Esophagus muscularis mucosa (tissue), 4 donors: ENCODE results near the gene CCDC12.

Experiments
- CTCF ChIP-seq, 3 experiments: fragments of 200-600 bp in 2 of 3; fragments of 450-650 bp in 1 of 3; sonication (generic) in 2 of 3; IDR thresholded peaks; one replicate each; pipeline ENCODE4 v1.5.1; 2017 to 2019; ENCODE audit warnings: antibody characterized with exemption in 3 of 3, mild to moderate bottlenecking in 2 of 3, moderate library complexity in 1 of 3
- EP300 ChIP-seq: sonication (generic); formaldehyde crosslinking; IDR thresholded peaks from one replicate; pipeline ENCODE4 v1.6.1; 2017; ENCODE audit warnings: antibody characterized with exemption
- POLR2A ChIP-seq: fragments of 450-650 bp; IDR thresholded peaks from one replicate; pipeline ENCODE4 v1.6.1; 2017; ENCODE audit warnings: antibody characterized with exemption, moderate library complexity, mild to moderate bottlenecking, low read depth
- POLR2AphosphoS5 ChIP-seq, 2 donors: sonication (generic); formaldehyde crosslinking; IDR thresholded peaks; one replicate each; pipeline ENCODE4 v1.6.1; 2017; ENCODE audit warnings: antibody characterized with exemption in 2 of 2

GRCh38 chr3:46992231-46992630 lies 15.7 kb upstream of the CCDC12 start:
- no peak for TF ChIP-seq CTCF (IDR thresholded peaks at IDR 0.05)
- no peak for TF ChIP-seq POLR2A
- TF ChIP-seq EP300: no peak
- no peak for TF ChIP-seq POLR2AphosphoS5 (IDR thresholded peaks at IDR 0.05)
